Transverse colon (tissue), 4 donors: ENCODE results near the gene SFTPA2.

ENCODE experiments used
- CTCF ChIP-seq, 5 experiments: fragments of 200-600 bp in 3 of 5; fragments of 450-650 bp in 2 of 5; sonication (generic) in 3 of 5; IDR thresholded peaks; 1 replicate in 2 of 5; 2 replicates in 3 of 5; pipeline ENCODE4 v1.5.1; 2016 to 2017; ENCODE audit warnings: antibody characterized with exemption in 5 of 5, inconsistent platforms in 3 of 5, mild to moderate bottlenecking in 2 of 5, moderate library complexity in 1 of 5
- POLR2AphosphoS5 ChIP-seq, 3 donors: sonication (generic); formaldehyde crosslinking; IDR thresholded peaks; one replicate each; pipeline ENCODE4 v1.6.1; 2016; ENCODE audit warnings: antibody characterized with exemption in 3 of 3

GRCh38 chr10:79555354-79556309 lies 4.6 kb downstream of the SFTPA2 start:
- no peak for TF ChIP-seq CTCF (IDR thresholded peaks at IDR 0.05)
- no peak for TF ChIP-seq POLR2AphosphoS5 (IDR thresholded peaks at IDR 0.05)
